AG04450 (cell line): ENCODE data around the gene MRPS17. TPM values are rescaled to one million over a fixed set of nuclear protein-coding genes. Genes with fewer than 3 reads are reported as not detected.
"Not testable (repeated sequence)": the region's sequence is repeated elsewhere in the genome, so short reads cannot be mapped to it uniquely, and the experiment has no call there.

Experiments
- CTCF ChIA-PET: fragments of 300-600, 350-600 bp; formaldehyde crosslinking; extraction: SDS; loops from one replicate; lab custom pipeline; 2022; ENCODE audit warnings: antibody characterized with exemption, inconsistent platforms; lab: Charles Lee
- POLR2A ChIA-PET: fragments of 350-600 bp; formaldehyde crosslinking; extraction: SDS; loops from one replicate; lab custom pipeline; 2021; ENCODE audit warnings: antibody characterized with exemption, inconsistent platforms; lab: Yijun Ruan, JAX
- DNase-seq: peaks from one replicate; pipeline ENCODE4 v3.0.0-alpha.2; 2011; ENCODE audit warnings: low read depth, low spot score
- H3K27ac ChIP-seq: one replicate; pipeline ENCODE4 v1.5.1; 2012; ENCODE audit warnings: low read depth, low read length, control low read depth
- H3K27me3 ChIP-seq: one replicate; pipeline ENCODE4 v1.6.0; 2012; ENCODE audit warnings: low read length; ENCODE audit not compliant: control insufficient read depth, insufficient read depth
- H3K4me3 ChIP-seq: 2 replicates; pipeline ENCODE4 v1.5.1; 2011; ENCODE audit warnings: mild to moderate bottlenecking, low read depth, low read length, control low read depth
- H3K9me3 ChIP-seq: 2 replicates; pipeline ENCODE4 v1.5.1; 2012; ENCODE audit warnings: low read length; ENCODE audit not compliant: control insufficient read depth, insufficient read depth
- polyA plus RNA-seq: library from polyadenylated mRNA; depleted of rRNA; stranded (reverse); fragments of >200 nt; gene quantifications from 2 replicates; pipeline ENCODE4 v1.2.3, GENCODE V29; 2011
- TF ChIP-seq, protein P1 (sequence below): IDR thresholded peaks from 2 replicates; pipeline ENCODE4 v1.5.1; 2011; ENCODE audit warnings: low read depth, low read length, control low read depth, inconsistent platforms

The MRPS17 gene
- polyA plus RNA-seq, 1 experiment, result 14.9 TPM

DNA sequence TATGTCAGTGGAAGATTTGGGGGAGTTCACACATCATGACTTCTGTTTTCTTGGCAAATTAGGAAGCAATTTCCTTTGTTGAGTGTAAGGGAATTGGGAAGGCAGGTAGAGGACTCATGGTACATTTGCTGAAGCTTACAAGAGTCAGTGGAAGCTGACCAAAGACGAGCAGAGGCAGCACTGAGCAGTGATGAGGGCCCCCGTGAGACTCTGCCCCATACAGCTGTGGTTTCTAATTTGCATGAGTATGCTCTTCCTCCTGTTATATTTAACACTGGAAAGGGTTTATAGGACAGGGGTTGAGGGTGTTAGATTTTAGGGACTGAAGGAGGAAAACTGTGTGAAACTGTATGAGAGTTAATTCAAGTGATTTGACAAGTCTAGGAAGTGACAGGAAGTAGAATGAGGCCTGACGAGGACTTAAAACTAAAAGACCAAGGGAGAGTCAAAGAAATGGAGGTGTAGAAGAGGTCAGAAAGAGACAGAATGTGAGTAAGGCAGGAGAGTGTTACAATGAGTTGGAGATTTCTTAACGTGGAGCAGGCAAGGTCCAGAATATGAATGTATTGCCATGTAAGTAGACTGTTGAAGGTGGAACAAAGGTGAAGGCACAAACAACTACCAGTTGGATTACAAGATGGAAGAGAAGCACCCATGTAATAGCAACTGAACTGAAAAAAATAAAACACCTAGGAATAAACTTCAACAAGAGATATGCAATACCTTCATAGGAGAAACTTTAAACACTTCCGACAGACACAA is 23.5 kb upstream of the MRPS17 start:
- no peak for DNase-seq
- CTCF ChIA-PET, result no interaction called here
- H3K27ac ChIP-seq, result no peak overlapping the region
- no peaks in the 10 kb centered on the region for H3K27me3 ChIP-seq
- H3K9me3 ChIP-seq, result no peaks in the 10 kb centered on the region
- POLR2A ChIA-PET, result no interaction called here
- TF ChIP-seq, protein P1, sequence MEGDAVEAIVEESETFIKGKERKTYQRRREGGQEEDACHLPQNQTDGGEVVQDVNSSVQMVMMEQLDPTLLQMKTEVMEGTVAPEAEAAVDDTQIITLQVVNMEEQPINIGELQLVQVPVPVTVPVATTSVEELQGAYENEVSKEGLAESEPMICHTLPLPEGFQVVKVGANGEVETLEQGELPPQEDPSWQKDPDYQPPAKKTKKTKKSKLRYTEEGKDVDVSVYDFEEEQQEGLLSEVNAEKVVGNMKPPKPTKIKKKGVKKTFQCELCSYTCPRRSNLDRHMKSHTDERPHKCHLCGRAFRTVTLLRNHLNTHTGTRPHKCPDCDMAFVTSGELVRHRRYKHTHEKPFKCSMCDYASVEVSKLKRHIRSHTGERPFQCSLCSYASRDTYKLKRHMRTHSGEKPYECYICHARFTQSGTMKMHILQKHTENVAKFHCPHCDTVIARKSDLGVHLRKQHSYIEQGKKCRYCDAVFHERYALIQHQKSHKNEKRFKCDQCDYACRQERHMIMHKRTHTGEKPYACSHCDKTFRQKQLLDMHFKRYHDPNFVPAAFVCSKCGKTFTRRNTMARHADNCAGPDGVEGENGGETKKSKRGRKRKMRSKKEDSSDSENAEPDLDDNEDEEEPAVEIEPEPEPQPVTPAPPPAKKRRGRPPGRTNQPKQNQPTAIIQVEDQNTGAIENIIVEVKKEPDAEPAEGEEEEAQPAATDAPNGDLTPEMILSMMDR, result no peak
- H3K4me3 ChIP-seq, result no peak overlapping the region

DNA sequence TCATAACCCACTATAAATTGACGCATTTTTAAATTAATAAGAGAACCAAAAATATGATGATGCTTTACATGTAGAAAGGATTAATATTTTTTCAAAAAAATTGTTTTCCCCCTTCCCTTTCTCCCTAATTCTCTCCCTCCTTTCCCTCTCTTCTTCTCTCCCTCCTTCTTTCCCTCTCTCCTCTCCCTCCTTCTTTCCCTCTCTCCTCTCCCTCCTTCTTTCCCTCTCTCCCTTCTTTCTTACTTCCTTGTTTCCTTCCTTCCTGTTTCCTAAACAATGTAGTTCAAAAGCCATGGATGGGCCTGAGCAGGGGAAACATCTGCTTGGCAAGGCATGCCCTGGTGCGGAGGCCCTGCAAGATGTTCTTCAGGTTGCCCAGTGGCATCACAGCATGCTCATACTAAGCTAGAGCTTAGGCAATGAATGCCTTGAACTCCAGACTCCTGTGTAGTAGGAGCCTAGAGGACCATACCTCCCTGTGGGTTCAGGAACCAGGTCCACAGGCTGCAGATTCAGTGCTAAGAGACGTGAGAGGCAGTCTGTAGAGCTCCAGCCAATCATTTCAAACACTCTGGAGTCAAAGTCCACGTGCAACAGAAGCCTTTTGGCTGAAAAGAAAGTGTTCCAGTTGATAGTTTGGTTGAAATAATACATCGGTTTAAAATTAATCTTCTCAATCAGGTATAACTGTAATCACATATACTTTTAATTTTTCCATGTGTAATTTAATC is 20.1 kb upstream of the MRPS17 start:
- TF ChIP-seq, protein P1, result no peak
- no peak for DNase-seq
- no peaks in the 10 kb centered on the region for H3K27me3 ChIP-seq
- ChIA-PET POLR2A (no interaction called here), CTCF (no interaction called here)
- peaks cover 9% of the 10 kb centered on the region for H3K9me3 ChIP-seq
- H3K4me3 ChIP-seq, result no peak overlapping the region
- H3K27ac ChIP-seq, result no peak overlapping the region

DNA sequence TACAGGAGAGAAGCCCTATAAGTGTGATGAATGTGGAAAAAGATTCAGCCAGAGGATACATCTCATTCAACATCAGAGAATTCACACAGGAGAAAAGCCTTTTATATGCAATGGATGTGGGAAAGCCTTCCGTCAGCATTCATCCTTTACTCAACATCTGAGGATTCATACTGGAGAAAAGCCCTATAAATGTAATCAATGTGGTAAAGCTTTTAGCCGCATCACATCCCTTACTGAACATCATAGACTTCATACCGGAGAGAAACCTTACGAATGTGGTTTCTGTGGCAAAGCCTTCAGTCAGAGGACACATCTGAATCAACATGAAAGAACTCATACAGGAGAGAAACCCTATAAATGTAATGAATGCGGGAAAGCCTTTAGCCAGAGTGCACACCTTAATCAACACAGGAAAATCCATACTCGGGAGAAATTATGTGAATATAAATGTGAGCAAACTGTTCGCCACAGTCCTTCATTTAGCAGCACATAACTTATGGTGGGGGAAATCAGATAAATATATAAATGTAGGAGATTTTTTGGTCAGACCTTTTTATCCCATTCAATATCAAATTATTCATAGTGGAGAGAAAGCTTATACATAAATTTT is 12.1 kb upstream of the MRPS17 start:
- CTCF ChIA-PET, result no interaction called here
- TF ChIP-seq, protein P1, result no peak

DNA sequence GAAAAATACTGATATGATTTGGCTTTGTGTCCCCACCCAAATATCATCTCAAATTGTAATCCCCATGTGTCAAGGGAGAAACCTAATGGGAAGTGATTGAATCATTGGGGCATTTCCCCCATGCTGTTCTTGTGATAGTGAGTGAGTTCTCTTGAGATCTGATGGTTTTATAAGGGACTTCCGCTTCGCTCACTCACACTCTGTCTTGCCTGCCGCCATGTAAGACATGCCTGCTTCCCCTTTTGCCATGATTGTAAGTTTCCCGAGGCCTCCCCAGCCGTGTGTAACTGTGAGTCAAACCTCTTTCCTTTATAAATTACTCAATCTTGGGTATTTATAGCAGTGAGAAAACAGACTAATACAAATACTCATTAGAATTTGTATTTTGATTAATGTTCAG is 5.1 kb upstream of the MRPS17 start:
- Histone ChIP-seq H3K27ac (no peak overlapping the region), H3K4me3 (no peak overlapping the region), H3K9me3 (peaks cover 8% of the 10 kb centered on the region), H3K27me3 (no peaks in the 10 kb centered on the region)
- CTCF ChIA-PET, result no interaction called here
- TF ChIP-seq, protein P1, result no peak
- no peak for DNase-seq
- POLR2A ChIA-PET, result no interaction called here

More for the DNA sequence above, 12.1 kb upstream of the MRPS17 start:
- POLR2A ChIA-PET, result no interaction called here
- DNase-seq, result no peak
- peaks cover 49% of the 10 kb centered on the region for H3K9me3 ChIP-seq
- no peak overlapping the region for H3K4me3 ChIP-seq
- H3K27me3 ChIP-seq, result no peaks in the 10 kb centered on the region
- no peak overlapping the region for H3K27ac ChIP-seq

DNA sequence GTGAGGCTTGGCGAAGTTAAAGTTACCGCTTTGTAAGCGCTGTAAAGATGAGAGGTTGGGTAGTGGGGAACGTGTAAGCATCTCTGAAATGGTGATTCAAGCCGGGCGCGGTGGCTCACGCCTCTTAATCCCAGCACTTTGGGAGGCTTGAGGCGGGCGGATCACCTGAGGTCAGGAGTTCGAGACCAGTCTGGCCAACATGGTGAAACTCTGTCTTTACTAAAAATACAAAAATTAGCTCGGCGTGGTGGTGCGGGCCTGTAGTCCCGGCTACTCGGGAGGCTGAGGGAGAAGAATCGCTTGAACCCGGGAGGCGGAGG is 635 bp downstream of the MRPS17 start:
- POLR2A ChIA-PET, result not testable (repeated sequence)

More for the DNA sequence above, 635 bp downstream of the MRPS17 start:
- H3K9me3 ChIP-seq, H3K27me3 ChIP-seq, DNase-seq, H3K27ac ChIP-seq: not testable (repeated sequence)
- H3K4me3 ChIP-seq, result peak overlapping the region; percentile 97
- CTCF ChIA-PET, result interaction anchor here (0.9 kb wide), 1 partner anchor 12 kb away, joined by 3 read pairs; no protein-coding TSS in a partner anchor
